Endothelial cell of umbilical vein (primary cell): Measurements from ENCODE around the gene IQSEC3. TPM values are rescaled to one million over a fixed set of nuclear protein-coding genes. Genes with fewer than 3 reads are reported as not detected.
"Not testable (repeated sequence)": the region's sequence is repeated elsewhere in the genome, so short reads cannot be mapped to it uniquely, and the experiment has no call there.

ENCODE experiments used
- BruUV-seq: library from RNA; stranded (reverse); fragments of 400-500 nt; replicated peaks from 2 replicates; lab custom pipeline; 2021; lab: Mats Ljungman, UMichigan
- CTCF ChIA-PET: fragments of 300-600, 350-600 bp; sonication (Branson Sonifier 250); formaldehyde crosslinking; loops from one replicate; lab custom pipeline; 2021; ENCODE audit warnings: antibody characterized with exemption, inconsistent platforms; lab: Charles Lee
- POLR2A ChIA-PET: fragments of 300-600, 350-600 bp; sonication (Branson Sonifier 250); formaldehyde crosslinking; loops from one replicate; lab custom pipeline; 2021; ENCODE audit warnings: antibody characterized with exemption, inconsistent platforms; lab: Charles Lee
- DNase-seq: peaks from one replicate; pipeline ENCODE4 v3.0.0-alpha.2; 2011; ENCODE audit warnings: low read depth, low spot score
- FAIRE-seq: peaks from 2 replicates; lab custom pipeline; 2011; peaks lifted over from hg19 to GRCh38; lab: Jason Lieb, UNC
- H2AFZ ChIP-seq: 2 replicates; pipeline ENCODE4 v1.6.0; 2012; ENCODE audit warnings: low read depth, low read length, control low read depth, inconsistent platforms
- H3K27ac ChIP-seq: 2 replicates; pipeline ENCODE4 v1.5.1; 2011; ENCODE audit warnings: low read depth, mild to moderate bottlenecking, control low read depth, low read length, moderate library complexity; ENCODE audit not compliant: insufficient read depth
- H3K27me3 ChIP-seq, 2 experiments: 2 replicates each; pipeline versions ENCODE4 v1.6.0 to v1.6.1; 2011; ENCODE audit warnings: low read length in 2 of 2, mixed read lengths in 1 of 2; ENCODE audit not compliant: control insufficient read depth in 2 of 2, insufficient read depth in 2 of 2
- H3K36me3 ChIP-seq, 2 experiments: 2 replicates in 1 of 2; 3 replicates in 1 of 2; pipeline ENCODE4 v1.5.1; 2011; ENCODE audit warnings: low read length in 2 of 2, mild to moderate bottlenecking in 1 of 2, moderate library complexity in 1 of 2; ENCODE audit not compliant: control insufficient read depth in 2 of 2, insufficient read depth in 2 of 2; ENCODE audit errors: extremely low read depth in 1 of 2
- H3K4me1 ChIP-seq: 3 replicates; pipeline ENCODE4 v1.5.1; 2011; ENCODE audit warnings: mild to moderate bottlenecking, low read length; ENCODE audit not compliant: control insufficient read depth, insufficient read depth; ENCODE audit errors: extremely low read depth
- H3K4me2 ChIP-seq: 2 replicates; pipeline ENCODE4 v1.6.1; 2011; ENCODE audit warnings: low read length, control low read depth, mixed read lengths; ENCODE audit not compliant: insufficient read depth
- H3K4me3 ChIP-seq, 3 experiments: fragments of 200-600 bp in 1 of 3; sonication (generic), shearing (Covaris generic) in 1 of 3; replicated peaks in 1 of 3; 2 replicates each; pipeline ENCODE4 v1.5.1; 2011 to 2016; ENCODE audit warnings: control low read depth in 3 of 3, low read length in 3 of 3, mild to moderate bottlenecking in 2 of 3, inconsistent platforms in 1 of 3, low read depth in 1 of 3, moderate library complexity in 1 of 3; ENCODE audit not compliant: insufficient read depth in 1 of 3
- H3K79me2 ChIP-seq: 2 replicates; pipeline ENCODE4 v1.6.0; 2012; ENCODE audit warnings: low read length, inconsistent platforms; ENCODE audit not compliant: control insufficient read depth, insufficient read depth
- H3K9ac ChIP-seq: replicated peaks from 2 replicates; pipeline ENCODE3; 2011; ENCODE audit warnings: low read length, control low read depth; ENCODE audit not compliant: insufficient read depth; ENCODE audit errors: extremely low read depth
- H3K9me1 ChIP-seq: replicated peaks from 3 replicates; pipeline ENCODE4 v1.6.0; 2011; ENCODE audit warnings: mild to moderate bottlenecking, low read length; ENCODE audit not compliant: control insufficient read depth, insufficient read depth; ENCODE audit errors: extremely low read depth
- H3K9me3 ChIP-seq: replicated peaks from 2 replicates; pipeline ENCODE4 v1.5.1; 2012; ENCODE audit warnings: low read length, inconsistent platforms; ENCODE audit not compliant: control insufficient read depth, insufficient read depth
- H4K20me1 ChIP-seq: replicated peaks from 2 replicates; pipeline ENCODE3; 2011; ENCODE audit warnings: mild to moderate bottlenecking, low read length; ENCODE audit not compliant: control insufficient read depth, insufficient read depth; ENCODE audit errors: extremely low read depth
- dilution Hi-C: fragments of 300-500 bp; cut with MboI; formaldehyde crosslinking; loops from one replicate; pipeline ENCODE4 v1.15.0; 2019; ENCODE audit warnings: low sequenced_read_pairs; ENCODE audit not compliant: extremely low pct_ligation_motif_present
- intact Hi-C: fragments of 100-400 bp; cut with micrococcal nuclease; formaldehyde crosslinking; loops from one replicate; pipeline ENCODE4 v1.10.0; 2022
- polyA plus RNA-seq, 4 experiments: library from polyadenylated mRNA; depleted of rRNA in 3 of 4; stranded (reverse) in 3 of 4; unstranded in 1 of 4; fragments of >200 nt; gene quantifications; 2 replicates each; pipeline versions ENCODE4 v1.2.1 to v1.2.3, GENCODE V29; 2011 to 2012; ENCODE audit warnings: missing spikeins in 1 of 4
- total RNA-seq: library from RNA; stranded (reverse); gene quantifications from 2 replicates; pipeline ENCODE4 v1.2.3, GENCODE V29; 2021

The IQSEC3 gene
- total and polyA plus RNA-seq, 2 donors (not counting 3 experiments of a cell fraction or from before 2014, with no cell fraction given): not detected

- H2AFZ ChIP-seq, H3K4me1 ChIP-seq, H3K9me1 ChIP-seq, H3K4me2 ChIP-seq, dilution Hi-C loops, DNase-seq, POLR2A ChIA-PET, H3K27ac ChIP-seq, H3K9me3 ChIP-seq, CTCF ChIA-PET, H4K20me1 ChIP-seq, H3K9ac ChIP-seq, H3K4me3 ChIP-seq, H3K79me2 ChIP-seq, FAIRE-seq, BruUV-seq, H3K36me3 ChIP-seq, intact Hi-C loops: not testable (repeated sequence)
- H3K27me3 ChIP-seq: peaks cover 19 to 24% of the 10 kb centered on the region in 2 experiments
Observed at GRCh38 chr12:77101-77719, 10.6 kb downstream of the IQSEC3 start.

GRCh38 chr12:77769-78383, 11.3 kb downstream of the IQSEC3 start:
- DNase-seq, H3K9me3 ChIP-seq, H3K27ac ChIP-seq, CTCF ChIA-PET, dilution Hi-C loops, H3K79me2 ChIP-seq, H2AFZ ChIP-seq, POLR2A ChIA-PET, H3K4me3 ChIP-seq, FAIRE-seq, H3K4me2 ChIP-seq, intact Hi-C loops, H3K4me1 ChIP-seq, H3K36me3 ChIP-seq, H3K9ac ChIP-seq, H3K9me1 ChIP-seq, BruUV-seq, H4K20me1 ChIP-seq: not testable (repeated sequence)
- H3K27me3 ChIP-seq: peaks cover 21 to 24% of the 10 kb centered on the region in 2 experiments
